H9 (cell line): ENCODE results near the gene SPTBN5. TPM values are rescaled to one million over a fixed set of nuclear protein-coding genes. Genes with fewer than 3 reads are reported as not detected.
A peak's percentile ranks its signal among the peaks of the same experiment; 100 is the strongest.

Experiments used
- DNase-seq: peaks from one replicate; pipeline ENCODE4 v3.0.0-alpha.2; 2017
- H2AFZ ChIP-seq: one replicate; pipeline ENCODE4 v1.6.1; 2013; ENCODE audit warnings: mild to moderate bottlenecking, low read length, control low read depth, moderate library complexity
- H2AK5ac ChIP-seq: 2 replicates; pipeline ENCODE4 v1.6.1; 2013; ENCODE audit warnings: low read length, control low read depth, mixed read lengths; ENCODE audit not compliant: insufficient read length
- H2BK120ac ChIP-seq: one replicate; pipeline ENCODE4 v1.6.1; 2013; ENCODE audit warnings: low read depth, mild to moderate bottlenecking, low read length, control low read depth, inconsistent platforms; ENCODE audit not compliant: poor library complexity, severe bottlenecking
- H2BK12ac ChIP-seq: 2 replicates; pipeline ENCODE4 v1.6.1; 2013; ENCODE audit warnings: low read length, control low read depth, mixed read lengths, low read depth; ENCODE audit not compliant: insufficient read length
- H2BK15ac ChIP-seq: 2 replicates; pipeline ENCODE4 v1.6.1; 2013; ENCODE audit warnings: low read depth, low read length, control low read depth
- H2BK20ac ChIP-seq: one replicate; pipeline ENCODE4 v1.6.1; 2013; ENCODE audit warnings: low read depth, mild to moderate bottlenecking, low read length, control low read depth, inconsistent platforms; ENCODE audit not compliant: poor library complexity, severe bottlenecking
- H2BK5ac ChIP-seq: 2 replicates; pipeline ENCODE4 v1.6.1; 2013; ENCODE audit warnings: low read length, control low read depth, mixed read lengths; ENCODE audit not compliant: insufficient read length
- H3K14ac ChIP-seq: 2 replicates; pipeline ENCODE4 v1.6.1; 2013; ENCODE audit warnings: low read length, control low read depth; ENCODE audit not compliant: insufficient read depth
- H3K18ac ChIP-seq: 2 replicates; pipeline ENCODE4 v1.6.1; 2013; ENCODE audit warnings: low read depth, mild to moderate bottlenecking, mixed read lengths, low read length, control low read depth; ENCODE audit not compliant: insufficient read length
- H3K23ac ChIP-seq: 2 replicates; pipeline ENCODE4 v1.6.1; 2013; ENCODE audit warnings: low read length, control low read depth, mixed read lengths, low read depth; ENCODE audit not compliant: insufficient read length
- H3K23me2 ChIP-seq: 2 replicates; pipeline ENCODE4 v1.6.1; 2013; ENCODE audit warnings: low read depth, mild to moderate bottlenecking, mixed read lengths, low read length, control low read depth; ENCODE audit not compliant: insufficient read length, poor library complexity, severe bottlenecking
- H3K27ac ChIP-seq: 2 replicates; pipeline ENCODE4 v1.5.1; 2013; ENCODE audit warnings: low read length, control low read depth, mixed read lengths, low read depth; ENCODE audit not compliant: insufficient read length
- H3K27me3 ChIP-seq: 2 replicates; pipeline ENCODE4 v1.6.1; 2013; ENCODE audit warnings: low read length, control low read depth, inconsistent platforms; ENCODE audit not compliant: insufficient read depth
- H3K4ac ChIP-seq: 2 replicates; pipeline ENCODE4 v1.6.1; 2013; ENCODE audit warnings: low read depth, mild to moderate bottlenecking, control low read depth, inconsistent platforms, low read length, moderate library complexity
- H3K4me1 ChIP-seq: 2 replicates; pipeline ENCODE4 v1.6.1; 2013; ENCODE audit warnings: low read length, control low read depth, inconsistent platforms; ENCODE audit not compliant: insufficient read depth
- H3K4me2 ChIP-seq: 2 replicates; pipeline ENCODE4 v1.6.1; 2013; ENCODE audit warnings: low read length, control low read depth, mixed read lengths; ENCODE audit not compliant: insufficient read length, insufficient read depth
- H3K56ac ChIP-seq: 2 replicates; pipeline ENCODE4 v1.6.1; 2013; ENCODE audit warnings: low read depth, mild to moderate bottlenecking, mixed read lengths, low read length, control low read depth; ENCODE audit not compliant: insufficient read length
- H3K79me1 ChIP-seq: 2 replicates; pipeline ENCODE4 v1.6.1; 2013; ENCODE audit warnings: low read depth, mild to moderate bottlenecking, moderate library complexity, low read length, control low read depth, inconsistent platforms; ENCODE audit not compliant: insufficient read depth, poor library complexity, severe bottlenecking
- H3K79me2 ChIP-seq: 2 replicates; pipeline ENCODE4 v1.6.1; 2013; ENCODE audit warnings: low read length, control low read depth, inconsistent platforms; ENCODE audit not compliant: insufficient read depth
- H3K9ac ChIP-seq: 2 replicates; pipeline ENCODE4 v1.6.1; 2013; ENCODE audit warnings: low read length, control low read depth, mixed read lengths; ENCODE audit not compliant: insufficient read length; ENCODE audit errors: extremely low read depth
- H3K9me3 ChIP-seq: one replicate; pipeline ENCODE4 v1.6.1; 2013; ENCODE audit warnings: low read depth, low read length, inconsistent platforms; ENCODE audit not compliant: control insufficient read depth
- H3T11ph ChIP-seq: one replicate; pipeline ENCODE4 v1.6.1; 2013; ENCODE audit warnings: mild to moderate bottlenecking, low read length, control low read depth, inconsistent platforms
- H4K20me1 ChIP-seq: one replicate; pipeline ENCODE4 v1.6.1; 2013; ENCODE audit not compliant: control insufficient read depth, insufficient read length, insufficient read depth
- H4K5ac ChIP-seq: 2 replicates; pipeline ENCODE4 v1.6.1; 2013; ENCODE audit warnings: low read depth, mild to moderate bottlenecking, mixed read lengths, low read length, control low read depth; ENCODE audit not compliant: insufficient read length
- H4K8ac ChIP-seq: replicated peaks from 2 replicates; pipeline ENCODE4 v1.6.1; 2013; ENCODE audit warnings: low read length, control low read depth, mixed read lengths, low read depth; ENCODE audit not compliant: insufficient read length
- H4K91ac ChIP-seq: 2 replicates; pipeline ENCODE4 v1.6.1; 2013; ENCODE audit warnings: low read depth, mild to moderate bottlenecking, moderate library complexity, mixed read lengths, low read length, control low read depth; ENCODE audit not compliant: insufficient read length
- H3K27ac Mint-ChIP-seq, 3 experiments: 2 replicates in 2 of 3; 3 replicates in 1 of 3; pipeline ENCODE4 v1.8.0; 2020 to 2021; ENCODE audit warnings: mixed read lengths in 3 of 3, mild to moderate bottlenecking in 1 of 3, moderate library complexity in 1 of 3
- H3K27me3 Mint-ChIP-seq: 2 replicates; pipeline ENCODE4 v1.8.0; 2021; ENCODE audit warnings: low read depth, mild to moderate bottlenecking, moderate library complexity, mixed read lengths
- H3K36me3 Mint-ChIP-seq, 3 experiments: 2 replicates in 2 of 3; 3 replicates in 1 of 3; pipeline ENCODE4 v1.8.0; 2020 to 2021; ENCODE audit warnings: low read depth in 3 of 3, mixed read lengths in 3 of 3; ENCODE audit not compliant: insufficient read depth in 1 of 3
- H3K4me1 Mint-ChIP-seq, 2 experiments: 2 replicates each; pipeline ENCODE4 v1.8.0; 2020; ENCODE audit warnings: mixed read lengths in 2 of 2
- H3K4me3 Mint-ChIP-seq, 2 experiments: 2 replicates in 1 of 2; 3 replicates in 1 of 2; pipeline ENCODE4 v1.8.0; 2020 to 2021; ENCODE audit warnings: mild to moderate bottlenecking in 2 of 2, mixed read lengths in 2 of 2, moderate library complexity in 1 of 2
- H3K9me3 Mint-ChIP-seq, 2 experiments: 2 replicates in 1 of 2; 3 replicates in 1 of 2; pipeline ENCODE4 v1.8.0; 2020; ENCODE audit warnings: mild to moderate bottlenecking in 2 of 2, mixed read lengths in 2 of 2, moderate library complexity in 1 of 2
- WGBS: extraction: QIAGEN DNeasy Blood & Tissue Kit; methylation state at CpG from one replicate; pipeline ENCODE4 v1.1.7; 2013; ENCODE audit warnings: missing lambda C conversion rate, low lambda C conversion rate, mixed read lengths; ENCODE audit not compliant: insufficient read length; ENCODE audit errors: extremely low coverage; 5-methylcytosine and 5-hydroxymethylcytosine counted together
- long read RNA-seq: library from polyadenylated mRNA; unstranded; transcript quantifications from one replicate; pipeline ENCODE4 v2.0.0, GENCODE V29; 2020
- total RNA-seq: library from RNA; stranded (reverse); gene quantifications from 2 replicates; pipeline ENCODE4 v1.2.1, GENCODE V29; 2021
- TF ChIP-seq, protein P1 (sequence below): fragments of 200-600 bp; sonication (generic); conservative IDR thresholded peaks from 3 replicates; pipeline ENCODE4 v1.8.0; 2021; ENCODE audit warnings: antibody characterized with exemption, mild to moderate bottlenecking

The SPTBN5 gene
- total RNA-seq: 0.90 and 0.97 TPM in 2 replicates
- long read RNA-seq, partial matches to known transcripts: 2 of 3 reads
- long read RNA-seq, other reads (novel, unspliced or antisense): 1 of 3 reads

DNA sequence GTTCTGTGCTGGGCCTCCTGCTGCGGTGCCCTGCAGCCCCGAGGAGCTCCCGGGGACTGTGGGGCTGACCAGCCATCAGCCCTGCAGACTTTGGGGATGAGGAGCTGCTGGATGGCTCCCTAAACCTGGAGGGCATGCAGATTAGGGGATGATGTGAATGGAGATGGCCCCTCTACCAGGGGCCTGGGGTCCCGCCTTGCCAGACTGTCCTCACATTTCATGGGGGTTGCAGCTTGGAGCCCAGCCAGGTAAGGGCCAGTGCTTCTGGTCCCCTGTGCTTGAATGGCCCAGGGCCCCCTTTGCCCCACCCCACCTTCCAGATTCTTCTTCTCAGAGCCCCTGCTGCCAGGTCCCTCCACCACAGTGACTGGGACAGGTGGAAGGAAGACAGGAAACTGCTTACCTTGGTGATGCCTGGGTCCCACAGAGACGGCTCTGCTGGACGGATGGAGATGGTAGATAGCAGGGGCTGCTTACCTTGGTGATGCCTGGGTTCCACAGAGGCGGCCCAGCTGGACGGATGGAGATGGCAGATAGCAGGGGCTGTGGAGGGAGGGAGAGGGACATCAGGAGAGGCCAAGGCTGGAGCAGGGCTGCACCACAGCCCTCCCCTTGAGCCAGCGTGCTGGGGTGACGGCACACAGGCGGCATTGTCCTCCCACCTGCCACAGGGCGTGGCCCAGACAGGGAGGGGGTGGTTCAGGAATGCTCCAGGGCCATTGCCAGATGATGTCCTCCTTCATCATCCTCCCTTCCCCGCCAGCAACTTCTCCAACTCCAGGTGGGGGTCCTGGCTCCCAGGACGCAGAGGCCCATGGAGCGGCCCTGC, at the start of gene SPTBN5:
TSS of gene SPTBN5 (minus strand) at position 632 of the 829 bp plus-strand sequence. CDS start at position 76, 556 bp downstream.
- no peak within 1 kb of the TSS for H2BK20ac ChIP-seq
- no peak for DNase-seq
- no peak within 1 kb of the TSS for H3K56ac ChIP-seq
- no peaks in the 10 kb centered on the region for H3K23me2 ChIP-seq
- no peak within 1 kb of the TSS for H2AK5ac ChIP-seq
- Mint-ChIP-seq H3K9me3 (no peaks in the 10 kb centered on the region; a peak in 1 of 5 replicates), H3K27me3 (peaks cover 1% of the 10 kb centered on the region; the same call in 1 of the 2 replicates), H3K4me3 (no peak within 1 kb of the TSS; a peak in 1 of 5 replicates), H3K36me3 (peaks cover 0 to 14% (median 0%) of the 10 kb centered on the region in 3 experiments; a peak in 2 of 7 replicates), H3K4me1 (peaks cover 11 to 18% of the 10 kb centered on the region in 2 experiments), H3K27ac (peak within 1 kb of the TSS in 2 of 3 experiments; percentile 79 to 84; a peak in 4 of 7 replicates)
- no peak within 1 kb of the TSS for H2BK120ac ChIP-seq
- H3K23ac ChIP-seq: no peak within 1 kb of the TSS
- TF ChIP-seq, protein P1, sequence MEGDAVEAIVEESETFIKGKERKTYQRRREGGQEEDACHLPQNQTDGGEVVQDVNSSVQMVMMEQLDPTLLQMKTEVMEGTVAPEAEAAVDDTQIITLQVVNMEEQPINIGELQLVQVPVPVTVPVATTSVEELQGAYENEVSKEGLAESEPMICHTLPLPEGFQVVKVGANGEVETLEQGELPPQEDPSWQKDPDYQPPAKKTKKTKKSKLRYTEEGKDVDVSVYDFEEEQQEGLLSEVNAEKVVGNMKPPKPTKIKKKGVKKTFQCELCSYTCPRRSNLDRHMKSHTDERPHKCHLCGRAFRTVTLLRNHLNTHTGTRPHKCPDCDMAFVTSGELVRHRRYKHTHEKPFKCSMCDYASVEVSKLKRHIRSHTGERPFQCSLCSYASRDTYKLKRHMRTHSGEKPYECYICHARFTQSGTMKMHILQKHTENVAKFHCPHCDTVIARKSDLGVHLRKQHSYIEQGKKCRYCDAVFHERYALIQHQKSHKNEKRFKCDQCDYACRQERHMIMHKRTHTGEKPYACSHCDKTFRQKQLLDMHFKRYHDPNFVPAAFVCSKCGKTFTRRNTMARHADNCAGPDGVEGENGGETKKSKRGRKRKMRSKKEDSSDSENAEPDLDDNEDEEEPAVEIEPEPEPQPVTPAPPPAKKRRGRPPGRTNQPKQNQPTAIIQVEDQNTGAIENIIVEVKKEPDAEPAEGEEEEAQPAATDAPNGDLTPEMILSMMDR: no peak
- H3K27me3 ChIP-seq: no peaks in the 10 kb centered on the region
- WGBS: no CpG with 5 or more reads among the region's 15 CpGs
- H3K79me2 ChIP-seq: no peaks in the 10 kb centered on the region
- no peak within 1 kb of the TSS for H2AFZ ChIP-seq
- H2BK5ac ChIP-seq: no peak within 1 kb of the TSS
- no peak within 1 kb of the TSS for H3K4me2 ChIP-seq
- no peak within 1 kb of the TSS for H3K9ac ChIP-seq
- H3K9me3 ChIP-seq: no peaks in the 10 kb centered on the region
- no peaks in the 10 kb centered on the region for H3K4me1 ChIP-seq
- no peak within 1 kb of the TSS for H2BK12ac ChIP-seq
- peak within 1 kb of the TSS; percentile 23 for H3K18ac ChIP-seq
- H3K79me1 ChIP-seq: no peaks in the 10 kb centered on the region
- H3K14ac ChIP-seq: peak within 1 kb of the TSS; percentile 66
- H4K91ac ChIP-seq: no peak within 1 kb of the TSS
- no peaks in the 10 kb centered on the region for H4K20me1 ChIP-seq
- no peak within 1 kb of the TSS for H4K5ac ChIP-seq
- no peak within 1 kb of the TSS for H4K8ac ChIP-seq
- no peak within 1 kb of the TSS for H3T11ph ChIP-seq
- H3K4ac ChIP-seq: no peak within 1 kb of the TSS
- H3K27ac ChIP-seq: no peak within 1 kb of the TSS
- H2BK15ac ChIP-seq: no peak within 1 kb of the TSS
